Activated CD4-positive, alpha-beta T cell treated with anti-CD3 and anti-CD28 coated beads, Interleukin-10, Interleukin-2, amounts not matched to agents 100 ng/mL and 50 ng/mL, durations not matched to agents 16 hours and 8 hours (primary cell): Measurements from ENCODE around the gene TMEM255B.
"Not testable (repeated sequence)": the region's sequence is repeated elsewhere in the genome, so short reads cannot be mapped to it uniquely, and the experiment has no call there.

ENCODE experiments used
- DNase-seq: peaks from one replicate; pipeline ENCODE4 v3.0.0-alpha.2; 2020

The TMEM255B gene

GRCh38 chr13:113735194-113735593, 23.8 kb upstream of the TMEM255B start:
- DNase-seq, result no peak

- DNase-seq, result no peak
Measured at GRCh38 chr13:113735750-113736149, 23.3 kb upstream of the TMEM255B start.

GRCh38 chr13:113736258-113736731, 22.7 kb upstream of the TMEM255B start:
- DNase-seq, result no peak

- no peak for DNase-seq
Measured at GRCh38 chr13:113737803-113738202, 21.2 kb upstream of the TMEM255B start.

- DNase-seq, result no peak
Measured at GRCh38 chr13:113739527-113740285, 19.3 kb upstream of the TMEM255B start.

GRCh38 chr13:113740286-113740556, 18.8 kb upstream of the TMEM255B start:
- DNase-seq, result no peak

- no peak for DNase-seq
Measured at GRCh38 chr13:113740661-113741060, 18.4 kb upstream of the TMEM255B start.

GRCh38 chr13:113741191-113741668, 17.8 kb upstream of the TMEM255B start:
- DNase-seq, result peak; percentile 39

- peak; percentile 32 for DNase-seq
Measured at GRCh38 chr13:113742000-113742441, 17.0 kb upstream of the TMEM255B start.

GRCh38 chr13:113742445-113743120, 16.4 kb upstream of the TMEM255B start:
- DNase-seq, result no peak

- DNase-seq, result no peak
Measured at GRCh38 chr13:113743366-113744195, 15.4 kb upstream of the TMEM255B start.

GRCh38 chr13:113744197-113745000, 14.6 kb upstream of the TMEM255B start:
- no peak for DNase-seq

- no peak for DNase-seq
Measured at GRCh38 chr13:113745059-113745458, 14.0 kb upstream of the TMEM255B start.

GRCh38 chr13:113745500-113746142, 13.4 kb upstream of the TMEM255B start:
- DNase-seq, result not testable (repeated sequence)

GRCh38 chr13:113746143-113746525, 12.9 kb upstream of the TMEM255B start:
- DNase-seq, result no peak

- DNase-seq, result no peak
Measured at GRCh38 chr13:113746671-113747070, 12.4 kb upstream of the TMEM255B start.

GRCh38 chr13:113747291-113747833, 11.7 kb upstream of the TMEM255B start:
- no peak for DNase-seq

- DNase-seq, result no peak
Measured at GRCh38 chr13:113748101-113748861, 10.7 kb upstream of the TMEM255B start.

- no peak for DNase-seq
Measured at GRCh38 chr13:113748862-113749451, 10.1 kb upstream of the TMEM255B start.

GRCh38 chr13:113749507-113749906, 9.5 kb upstream of the TMEM255B start:
- DNase-seq, result no peak

GRCh38 chr13:113749967-113750366, 9.1 kb upstream of the TMEM255B start:
- no peak for DNase-seq
